GM12891 (cell line): Measurements from ENCODE around the gene PRPS1L1.

Experiments
- DNase-seq: peaks from one replicate; pipeline ENCODE4 v3.0.0; 2011; ENCODE audit warnings: low spot score; ENCODE audit not compliant: insufficient read length
- FAIRE-seq: peaks from 2 replicates; lab custom pipeline; 2011; peaks lifted over from hg19 to GRCh38; lab: Jason Lieb, UNC
- PAX5 ChIP-seq: IDR thresholded peaks from 2 replicates; pipeline ENCODE4 v1.6.1; 2011; ENCODE audit warnings: low read length, moderate library complexity, mild to moderate bottlenecking; ENCODE audit not compliant: insufficient read depth, severe bottlenecking
- POLR2A ChIP-seq: IDR thresholded peaks from 2 replicates; pipeline ENCODE4 v1.6.1; 2011; ENCODE audit warnings: low read depth, low read length, control low read depth
- POLR2AphosphoS5 ChIP-seq: IDR thresholded peaks from 2 replicates; pipeline ENCODE4 v1.6.1; 2011; ENCODE audit warnings: low read depth, low read length, control low read depth
- POU2F2 ChIP-seq: IDR thresholded peaks from 2 replicates; pipeline ENCODE4 v1.6.1; 2011; ENCODE audit warnings: low read depth, mild to moderate bottlenecking, control low read depth, low read length, moderate library complexity
- SPI1 ChIP-seq: IDR thresholded peaks from 2 replicates; pipeline ENCODE4 v1.6.1; 2011; ENCODE audit warnings: low read depth, low read length, control low read depth
- TAF1 ChIP-seq: IDR thresholded peaks from 2 replicates; pipeline ENCODE4 v1.6.1; 2011; ENCODE audit warnings: low read depth, low read length, control low read depth

Gene PRPS1L1

DNA sequence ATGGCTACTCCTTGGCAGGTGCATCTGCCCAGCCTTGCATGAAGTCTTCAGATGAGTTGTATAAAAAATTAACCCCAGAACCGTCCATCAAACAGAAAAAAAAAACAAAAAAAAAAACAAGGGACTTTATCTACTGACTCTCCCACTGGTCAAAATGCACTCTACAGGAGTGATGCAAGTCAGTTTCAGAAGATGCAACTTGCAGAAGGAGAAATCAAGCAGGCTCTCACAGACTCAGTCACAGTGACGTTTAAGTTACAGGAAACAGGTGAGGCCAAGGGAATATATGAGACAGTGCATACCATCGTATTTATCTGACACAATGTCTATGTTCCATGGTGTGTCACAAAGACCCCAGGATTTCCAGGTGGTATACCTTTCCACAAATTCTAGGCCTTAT, 17.5 kb upstream of the PRPS1L1 start:
- no peak for DNase-seq
- TF ChIP-seq PAX5, result no peak
- FAIRE-seq, result no peak

DNA sequence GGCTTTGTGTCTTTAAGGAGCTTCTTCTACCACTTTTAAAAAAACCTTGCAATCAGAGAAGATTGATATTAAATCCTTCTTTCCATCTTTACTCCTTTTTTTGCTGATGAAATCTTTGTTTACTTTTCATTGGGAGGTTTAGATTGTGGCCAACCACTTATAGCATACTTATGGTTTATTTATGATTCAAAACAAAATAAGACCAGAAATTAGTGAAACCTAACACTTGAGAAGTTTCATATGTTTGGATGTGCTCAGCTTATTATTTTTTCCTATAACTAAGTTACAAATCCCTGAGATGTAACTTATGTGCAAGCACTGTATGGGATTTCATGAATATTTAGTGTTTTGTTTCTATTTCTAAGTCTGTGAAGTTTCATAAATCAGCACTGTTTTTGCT, 13.5 kb upstream of the PRPS1L1 start:
- DNase-seq (no peak), FAIRE-seq (no peak)
- TF ChIP-seq PAX5 (no peak), POLR2A (no peak), POU2F2 (no peak), SPI1 (no peak), TAF1 (no peak), POLR2AphosphoS5 (no peak)

DNA sequence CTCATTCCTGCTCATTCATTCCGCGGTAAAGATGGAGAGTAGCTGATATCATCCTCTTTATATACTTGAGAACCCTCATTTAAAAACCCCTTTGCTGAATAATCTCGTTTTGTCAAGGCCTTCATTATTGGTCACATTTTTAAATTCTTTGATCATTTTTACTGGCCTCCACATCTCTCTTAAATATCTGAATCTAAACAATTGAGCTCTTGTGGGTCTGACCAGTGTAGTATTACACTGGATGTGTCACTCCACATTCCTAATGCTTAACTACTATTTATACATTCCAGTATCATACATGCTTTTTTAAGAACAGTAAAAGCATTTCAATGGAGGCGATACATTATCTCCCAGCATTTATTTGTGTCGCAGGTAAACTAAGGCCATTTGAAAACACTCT, 12.6 kb upstream of the PRPS1L1 start:
- TF ChIP-seq POU2F2 (no peak), POLR2A (no peak), POLR2AphosphoS5 (no peak), SPI1 (no peak), PAX5 (no peak), TAF1 (no peak)
- FAIRE-seq, result no peak
- DNase-seq, result no peak

DNA sequence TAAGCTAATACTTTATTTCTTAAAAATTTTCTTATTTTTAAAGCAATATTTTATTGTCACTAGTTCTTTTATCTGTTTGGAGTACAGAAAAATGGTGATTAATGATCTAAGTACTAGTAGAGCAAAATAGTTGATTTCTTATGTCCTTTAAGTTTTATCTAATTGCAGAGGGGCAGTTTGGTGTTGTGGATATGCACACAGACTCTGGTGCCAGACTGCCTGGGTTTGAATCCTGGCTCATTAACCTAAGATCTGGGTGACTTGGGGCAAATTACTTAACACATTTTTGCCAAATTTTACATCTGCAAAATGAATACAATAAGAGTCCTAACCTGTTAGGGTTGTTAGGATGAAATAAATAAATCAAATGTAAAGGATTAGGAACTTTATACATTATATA, 10.7 kb upstream of the PRPS1L1 start:
- TF ChIP-seq SPI1 (no peak), TAF1 (no peak), POLR2AphosphoS5 (no peak), PAX5 (no peak), POLR2A (no peak), POU2F2 (no peak)
- DNase-seq (no peak), FAIRE-seq (no peak)

DNA sequence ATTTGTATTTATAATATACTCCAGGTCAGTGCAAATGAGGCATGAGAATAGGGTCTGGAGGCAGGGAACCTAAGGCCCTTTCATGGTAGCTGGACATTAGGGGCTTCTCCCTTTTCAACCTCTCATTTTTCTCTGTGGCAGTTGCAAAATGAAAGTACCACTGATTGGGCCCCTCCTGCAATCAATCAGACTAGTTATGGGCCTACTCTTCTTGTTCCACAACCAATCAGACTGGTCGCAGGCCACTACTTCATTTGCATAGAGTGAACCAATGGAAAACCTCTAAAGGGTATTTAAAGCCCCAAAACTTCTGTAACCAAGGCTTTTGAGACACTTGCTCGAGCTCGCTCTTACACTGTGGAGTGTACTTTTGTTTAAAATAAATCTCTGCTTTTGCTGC, 10.0 kb upstream of the PRPS1L1 start:
- DNase-seq (no peak), FAIRE-seq (no peak)
- no peak for TF ChIP-seq POLR2A
- no peak for TF ChIP-seq PAX5
- no peak for TF ChIP-seq TAF1
- no peak for TF ChIP-seq SPI1
- TF ChIP-seq POU2F2, result no peak
- TF ChIP-seq POLR2AphosphoS5, result no peak

DNA sequence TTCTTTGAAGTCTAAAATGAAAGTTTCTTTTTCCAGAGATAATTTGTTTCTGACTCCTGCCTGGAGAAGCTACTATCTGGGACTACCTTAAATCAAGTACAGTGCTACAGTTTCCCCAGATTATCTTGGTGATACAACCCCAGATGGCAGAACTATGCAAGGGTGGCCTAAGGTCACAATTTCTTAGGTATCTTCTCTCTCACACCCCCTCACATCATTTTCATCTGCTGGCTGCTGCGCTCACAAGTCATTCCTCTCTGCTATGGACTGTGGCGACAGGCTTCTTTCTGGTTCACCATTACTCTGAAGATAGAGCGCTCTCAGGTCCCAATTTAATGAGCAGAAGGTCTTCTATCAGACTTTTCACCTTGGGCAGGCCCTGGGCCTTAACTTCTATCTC, 9.1 kb upstream of the PRPS1L1 start:
- TF ChIP-seq SPI1, result no peak
- no peak for TF ChIP-seq PAX5
- TF ChIP-seq POU2F2, result no peak
- TF ChIP-seq POLR2AphosphoS5, result no peak
- TF ChIP-seq POLR2A, result no peak
- no peak for TF ChIP-seq TAF1
- DNase-seq (no peak), FAIRE-seq (no peak)

DNA sequence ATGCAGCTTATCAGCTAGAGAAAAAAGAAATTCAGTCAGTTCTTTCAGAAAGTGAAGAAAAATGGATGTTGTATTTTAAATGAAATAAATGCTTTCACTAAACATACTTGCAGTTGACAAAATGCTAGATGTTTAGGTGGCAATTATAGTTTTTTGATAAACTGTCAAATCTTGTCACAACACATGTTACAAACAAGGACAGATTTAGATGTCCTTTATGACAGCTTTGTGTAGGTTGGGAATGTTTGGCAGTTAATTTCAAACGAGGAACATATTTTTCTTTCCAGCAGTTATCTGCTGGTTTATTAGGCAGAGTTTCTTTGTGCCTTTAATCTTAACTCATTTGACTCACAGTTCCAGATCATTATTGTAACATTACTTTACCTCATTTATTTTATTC, 3.1 kb upstream of the PRPS1L1 start:
- TF ChIP-seq POLR2AphosphoS5, result no peak
- no peak for TF ChIP-seq TAF1
- TF ChIP-seq SPI1, result no peak
- no peak for TF ChIP-seq PAX5
- TF ChIP-seq POU2F2, result no peak
- no peak for TF ChIP-seq POLR2A
- FAIRE-seq (no peak), DNase-seq (no peak)

DNA sequence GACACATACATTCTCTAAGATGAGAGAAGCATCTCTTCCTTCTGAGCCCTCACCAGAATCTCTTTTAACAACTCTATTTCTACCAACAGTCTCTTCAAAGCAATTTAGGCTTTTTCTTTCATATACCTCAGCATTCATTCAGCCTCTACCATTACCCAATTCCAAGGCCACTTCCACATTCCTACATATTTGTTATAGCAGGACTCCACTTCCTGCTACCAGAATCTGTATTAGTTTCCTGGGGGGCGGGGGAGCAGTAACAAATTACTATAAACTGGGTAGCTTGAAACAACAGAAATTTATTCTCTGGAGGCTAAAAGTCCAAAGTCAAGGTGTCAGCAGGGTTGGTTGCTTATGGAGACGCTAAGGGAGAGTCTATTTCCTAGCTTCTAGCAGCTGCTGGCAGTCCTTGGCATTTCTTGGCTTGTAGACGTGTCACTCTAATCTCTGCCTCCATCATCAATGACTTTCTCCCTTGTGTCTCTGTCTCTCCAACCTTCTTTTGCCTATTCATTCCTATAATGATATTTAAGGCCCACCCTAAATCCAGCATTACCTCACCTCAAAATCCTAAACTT, 7.4 kb downstream of the PRPS1L1 start:
- DNase-seq (no peak), FAIRE-seq (no peak)
- TF ChIP-seq TAF1 (no peak), POU2F2 (no peak), PAX5 (no peak), POLR2A (no peak), POLR2AphosphoS5 (no peak), SPI1 (no peak)

DNA sequence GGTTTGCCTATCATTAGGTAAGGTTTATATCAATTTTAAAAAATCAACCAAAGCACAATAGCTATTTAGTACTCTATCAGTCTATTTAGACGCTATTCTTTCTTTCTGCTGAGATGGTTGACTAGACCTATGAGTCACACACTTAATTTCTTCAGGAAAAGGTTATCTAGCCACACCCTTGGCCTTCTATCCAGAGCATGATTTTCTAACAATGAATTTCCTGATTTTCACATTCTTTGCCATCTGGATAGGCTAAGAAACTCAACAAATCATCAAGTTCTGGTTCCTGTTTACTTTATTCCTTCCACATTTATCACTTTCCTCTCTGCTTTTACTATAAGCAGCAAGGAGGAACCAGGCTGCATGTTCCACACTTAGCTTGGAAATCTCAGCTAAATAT, 8.1 kb downstream of the PRPS1L1 start:
- FAIRE-seq (no peak), DNase-seq (no peak)
- TF ChIP-seq PAX5 (no peak), POLR2A (no peak), POU2F2 (no peak), TAF1 (no peak), POLR2AphosphoS5 (no peak), SPI1 (no peak)

DNA sequence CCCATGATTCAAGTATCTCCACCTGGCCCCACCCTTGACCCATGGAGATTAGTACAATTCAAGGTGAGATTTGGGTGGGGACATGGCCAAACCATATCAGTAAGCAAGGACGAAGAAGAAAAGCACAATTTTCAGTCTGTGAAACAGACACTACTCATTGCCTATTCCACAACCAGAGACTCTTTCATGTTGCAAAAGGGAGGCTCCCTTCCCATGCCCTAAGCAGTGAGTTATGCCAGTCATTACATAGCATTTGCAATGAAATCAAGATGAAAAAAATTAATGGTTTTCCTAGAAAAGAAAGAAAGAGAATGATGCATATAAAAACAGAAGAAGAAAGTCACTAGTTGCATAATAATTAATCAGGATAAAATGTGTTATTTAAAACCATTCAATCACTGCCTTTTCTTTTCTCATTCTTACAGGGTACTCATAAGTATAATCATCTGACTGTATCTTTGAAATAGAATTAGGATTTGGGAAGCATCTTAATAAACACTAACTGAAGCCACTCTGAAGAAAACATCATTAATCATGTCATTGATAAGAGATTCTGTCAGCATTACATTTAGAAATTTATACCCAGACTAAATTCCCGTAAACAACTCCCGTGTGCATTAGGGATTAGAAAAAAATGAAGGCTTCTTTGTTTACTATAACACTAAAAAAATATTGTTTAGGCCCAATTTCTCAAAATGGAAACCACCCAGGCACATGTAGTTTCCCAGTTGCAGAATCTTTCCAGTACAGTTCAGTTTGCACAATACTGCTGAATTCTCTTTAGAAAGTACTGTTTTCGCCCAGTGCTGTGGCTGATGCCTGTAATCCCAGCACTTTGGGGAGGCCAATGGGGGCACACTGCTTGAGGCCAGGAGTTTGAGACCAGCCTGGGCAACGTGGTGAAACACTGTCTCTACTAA, 9.1 kb downstream of the PRPS1L1 start:
- FAIRE-seq, result no peak
- no peak for TF ChIP-seq TAF1
- no peak for TF ChIP-seq POLR2AphosphoS5
- no peak for TF ChIP-seq SPI1
- no peak for TF ChIP-seq POLR2A
- TF ChIP-seq PAX5, result no peak
- no peak for TF ChIP-seq POU2F2
- DNase-seq, result no peak
